Measurements from ENCODE around the gene HNRNPLL. TPM values are rescaled to one million over a fixed set of nuclear protein-coding genes. Genes with fewer than 3 reads are reported as not detected.

Gene HNRNPLL
- total and polyA plus RNA-seq, 2 of the 13 experiments (the other 11 are each of a cell fraction or from before 2014, with no cell fraction given), result 49.4 to 103 TPM

DNA sequence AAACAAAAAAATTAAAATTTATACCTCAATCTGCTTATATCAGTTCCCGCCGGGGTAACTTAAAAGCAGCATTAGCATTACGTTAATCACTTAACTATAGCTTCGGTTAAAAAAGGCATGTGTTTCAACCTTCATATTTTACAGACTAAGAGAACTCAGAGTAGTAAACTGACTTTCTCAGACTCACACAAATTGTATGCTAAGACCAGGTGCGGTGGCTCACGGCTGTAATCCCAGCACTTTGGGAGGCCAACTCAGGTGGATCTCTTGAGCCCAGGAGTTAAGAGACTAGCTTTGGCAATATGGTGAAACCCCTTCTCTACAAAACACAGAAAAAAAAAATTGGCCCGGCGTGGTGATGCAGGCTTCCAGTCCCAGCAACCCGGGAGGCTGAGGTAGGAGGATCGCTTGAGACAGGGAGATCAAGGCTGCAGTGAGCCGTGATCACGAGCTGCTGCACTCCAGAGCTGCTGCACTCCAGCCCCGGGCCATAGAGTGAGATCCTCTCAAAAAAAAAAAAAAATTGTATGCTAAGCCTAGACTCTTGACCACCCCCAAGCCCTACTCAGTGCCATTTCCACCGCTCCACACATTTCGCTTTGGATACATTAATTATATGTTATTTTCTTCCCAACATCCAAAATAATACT lies 2.4 kb downstream of the HNRNPLL start (continued):
- TF ChIP-seq HMGA1 (CRISPR knock-in tag; conservative IDR thresholded peaks at IDR 0.05) (no peak), ZNF781 (CRISPR knock-in tag; IDR thresholded peaks at IDR 0.05; ENCODE audit: borderline replicate concordance, not compliant biosample characterization) (peak; percentile 32), TEAD3 (CRISPR knock-in tag; optimal IDR thresholded peaks at IDR 0.05; ENCODE audit: borderline replicate concordance) (peak; percentile 32), MYNN (CRISPR knock-in tag; IDR thresholded peaks at IDR 0.05; ENCODE audit: low read depth) (no peak), ZNF543 (CRISPR knock-in tag; IDR thresholded peaks at IDR 0.05) (no peak), ETV5 (CRISPR knock-in tag; IDR thresholded peaks at IDR 0.05; ENCODE audit: borderline replicate concordance) (no peak), ZNF788 (CRISPR knock-in tag; IDR thresholded peaks at IDR 0.05; ENCODE audit: borderline replicate concordance) (peak; percentile 29; the same call in 1 of the 2 replicates), ELF4 (CRISPR knock-in tag; IDR thresholded peaks at IDR 0.05; ENCODE audit: borderline replicate concordance) (0 out of 2 replicates have a peak, but pooled peaks have one; percentile 21), TBX2 (CRISPR knock-in tag; IDR thresholded peaks at IDR 0.05; ENCODE audit: borderline replicate concordance) (no peak), GTF2F1 (IDR thresholded peaks at IDR 0.05; ENCODE audit: low read length) (no peak), TBL1XR1 (IDR thresholded peaks at IDR 0.05; ENCODE audit: borderline replicate concordance, low read length, partially characterized antibody) (no peak), UBTF (CRISPR knock-in tag; IDR thresholded peaks at IDR 0.05) (0 out of 2 replicates have a peak, but pooled peaks have one; percentile 22), ZNF570 (CRISPR knock-in tag; IDR thresholded peaks at IDR 0.05; ENCODE audit: borderline replicate concordance) (no peak), CC2D1A (CRISPR knock-in tag; IDR thresholded peaks at IDR 0.05) (no peak), KMT2B (CRISPR knock-in tag; IDR thresholded peaks at IDR 0.05) (no peak), ERF (CRISPR knock-in tag; IDR thresholded peaks at IDR 0.05) (0 out of 2 replicates have a peak, but pooled peaks have one; percentile 42), POLR2G (IDR thresholded peaks at IDR 0.05; ENCODE audit: low read depth, low read length) (peak; percentile 69), ZNF557 (CRISPR knock-in tag; IDR thresholded peaks at IDR 0.05) (no peak), ZNF530 (CRISPR knock-in tag; IDR thresholded peaks at IDR 0.05; ENCODE audit: low read depth) (no peak), ZNF720 (CRISPR knock-in tag; IDR thresholded peaks at IDR 0.05) (no peak), NFYB (CRISPR knock-in tag; IDR thresholded peaks at IDR 0.05) (no peak), ZC3H4 (CRISPR knock-in tag; IDR thresholded peaks at IDR 0.05; ENCODE audit: borderline replicate concordance) (peak; percentile 73; the same call in 1 of the 2 replicates)
- TF ChIP-seq, protein P1, sequence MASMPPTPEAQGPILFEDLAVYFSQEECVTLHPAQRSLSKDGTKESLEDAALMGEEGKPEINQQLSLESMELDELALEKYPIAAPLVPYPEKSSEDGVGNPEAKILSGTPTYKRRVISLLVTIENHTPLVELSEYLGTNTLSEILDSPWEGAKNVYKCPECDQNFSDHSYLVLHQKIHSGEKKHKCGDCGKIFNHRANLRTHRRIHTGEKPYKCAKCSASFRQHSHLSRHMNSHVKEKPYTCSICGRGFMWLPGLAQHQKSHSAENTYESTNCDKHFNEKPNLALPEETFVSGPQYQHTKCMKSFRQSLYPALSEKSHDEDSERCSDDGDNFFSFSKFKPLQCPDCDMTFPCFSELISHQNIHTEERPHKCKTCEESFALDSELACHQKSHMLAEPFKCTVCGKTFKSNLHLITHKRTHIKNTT (CRISPR knock-in tag; IDR thresholded peaks at IDR 0.05), result no peak
- TF ChIP-seq, protein P2, sequence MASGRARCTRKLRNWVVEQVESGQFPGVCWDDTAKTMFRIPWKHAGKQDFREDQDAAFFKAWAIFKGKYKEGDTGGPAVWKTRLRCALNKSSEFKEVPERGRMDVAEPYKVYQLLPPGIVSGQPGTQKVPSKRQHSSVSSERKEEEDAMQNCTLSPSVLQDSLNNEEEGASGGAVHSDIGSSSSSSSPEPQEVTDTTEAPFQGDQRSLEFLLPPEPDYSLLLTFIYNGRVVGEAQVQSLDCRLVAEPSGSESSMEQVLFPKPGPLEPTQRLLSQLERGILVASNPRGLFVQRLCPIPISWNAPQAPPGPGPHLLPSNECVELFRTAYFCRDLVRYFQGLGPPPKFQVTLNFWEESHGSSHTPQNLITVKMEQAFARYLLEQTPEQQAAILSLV (CRISPR knock-in tag; IDR thresholded peaks at IDR 0.05; ENCODE audit: borderline replicate concordance), result no peak
- TF ChIP-seq, protein P3, sequence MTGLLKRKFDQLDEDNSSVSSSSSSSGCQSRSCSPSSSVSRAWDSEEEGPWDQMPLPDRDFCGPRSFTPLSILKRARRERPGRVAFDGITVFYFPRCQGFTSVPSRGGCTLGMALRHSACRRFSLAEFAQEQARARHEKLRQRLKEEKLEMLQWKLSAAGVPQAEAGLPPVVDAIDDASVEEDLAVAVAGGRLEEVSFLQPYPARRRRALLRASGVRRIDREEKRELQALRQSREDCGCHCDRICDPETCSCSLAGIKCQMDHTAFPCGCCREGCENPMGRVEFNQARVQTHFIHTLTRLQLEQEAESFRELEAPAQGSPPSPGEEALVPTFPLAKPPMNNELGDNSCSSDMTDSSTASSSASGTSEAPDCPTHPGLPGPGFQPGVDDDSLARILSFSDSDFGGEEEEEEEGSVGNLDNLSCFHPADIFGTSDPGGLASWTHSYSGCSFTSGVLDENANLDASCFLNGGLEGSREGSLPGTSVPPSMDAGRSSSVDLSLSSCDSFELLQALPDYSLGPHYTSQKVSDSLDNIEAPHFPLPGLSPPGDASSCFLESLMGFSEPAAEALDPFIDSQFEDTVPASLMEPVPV (CRISPR knock-in tag; IDR thresholded peaks at IDR 0.05), result 0 out of 2 replicates have a peak, but pooled peaks have one; percentile 16
